ENCODE data around the gene TEDDM1. TPM values are rescaled to one million over a fixed set of nuclear protein-coding genes. Genes with fewer than 3 reads are reported as not detected.
A peak's percentile ranks its signal among the peaks of the same experiment; 100 is the strongest.

The TEDDM1 gene
- total RNA-seq, 4 donors from 2014 or later, result not detected

DNA sequence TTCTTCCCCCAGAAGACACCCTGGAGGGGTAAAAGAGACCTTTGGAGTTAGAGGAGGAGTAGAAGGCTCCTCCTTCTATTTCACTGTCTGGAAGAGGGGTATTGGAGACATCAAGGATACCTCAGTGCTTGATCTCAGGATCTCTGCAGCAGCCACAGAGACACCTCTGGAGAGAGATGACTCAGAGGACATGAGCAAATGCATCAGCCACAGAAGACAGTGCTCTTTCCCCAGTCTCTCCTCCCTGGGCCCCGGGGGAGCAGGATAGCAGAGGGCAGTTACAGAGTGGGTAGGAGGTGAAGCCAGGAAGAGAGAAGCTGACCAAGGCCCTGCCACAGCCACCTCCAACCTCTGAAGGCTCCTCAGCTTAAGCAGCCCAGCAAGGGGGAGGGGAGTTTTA is 15.3 kb upstream of the TEDDM1 start:
- no peak for DNase-seq

DNA sequence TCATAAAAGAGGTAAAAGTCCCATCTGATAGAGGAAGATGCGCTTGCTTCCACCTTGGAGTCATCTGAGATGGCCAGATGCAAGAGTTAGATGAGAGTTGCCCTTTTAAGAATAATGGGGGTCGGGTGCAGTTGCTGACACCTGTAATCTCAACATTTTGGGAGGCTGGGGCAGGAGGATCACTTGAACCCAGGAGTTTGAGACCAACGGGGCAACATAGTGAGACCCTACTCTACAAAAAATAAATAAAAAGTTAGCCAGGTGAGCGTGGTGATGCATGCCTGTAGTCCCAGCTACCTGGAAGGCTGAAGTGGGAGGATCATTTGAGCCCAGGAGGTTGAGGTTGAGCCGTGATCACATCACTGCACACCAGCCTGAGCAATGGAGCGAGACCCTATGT is 13.5 kb upstream of the TEDDM1 start:
- intact Hi-C loops (cut with DNase I), result no loop called here
- TF ChIP-seq, protein P1, sequence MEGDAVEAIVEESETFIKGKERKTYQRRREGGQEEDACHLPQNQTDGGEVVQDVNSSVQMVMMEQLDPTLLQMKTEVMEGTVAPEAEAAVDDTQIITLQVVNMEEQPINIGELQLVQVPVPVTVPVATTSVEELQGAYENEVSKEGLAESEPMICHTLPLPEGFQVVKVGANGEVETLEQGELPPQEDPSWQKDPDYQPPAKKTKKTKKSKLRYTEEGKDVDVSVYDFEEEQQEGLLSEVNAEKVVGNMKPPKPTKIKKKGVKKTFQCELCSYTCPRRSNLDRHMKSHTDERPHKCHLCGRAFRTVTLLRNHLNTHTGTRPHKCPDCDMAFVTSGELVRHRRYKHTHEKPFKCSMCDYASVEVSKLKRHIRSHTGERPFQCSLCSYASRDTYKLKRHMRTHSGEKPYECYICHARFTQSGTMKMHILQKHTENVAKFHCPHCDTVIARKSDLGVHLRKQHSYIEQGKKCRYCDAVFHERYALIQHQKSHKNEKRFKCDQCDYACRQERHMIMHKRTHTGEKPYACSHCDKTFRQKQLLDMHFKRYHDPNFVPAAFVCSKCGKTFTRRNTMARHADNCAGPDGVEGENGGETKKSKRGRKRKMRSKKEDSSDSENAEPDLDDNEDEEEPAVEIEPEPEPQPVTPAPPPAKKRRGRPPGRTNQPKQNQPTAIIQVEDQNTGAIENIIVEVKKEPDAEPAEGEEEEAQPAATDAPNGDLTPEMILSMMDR (IDR thresholded peaks at IDR 0.05), result no peak
- no peak for TF ChIP-seq POLR2A (IDR thresholded peaks at IDR 0.05)
- 81 to 83% methylated on average over 6 of the region's 6 CpGs for WGBS, 2 donors
- H3K4me1 ChIP-seq, result no peaks in the 10 kb centered on the region
- H3K4me3 ChIP-seq (replicated peaks in 1 of 3), result no peak overlapping the region
- no peaks in the 10 kb centered on the region for H3K36me3 ChIP-seq
- no peak for DNase-seq
- H3K27ac ChIP-seq, result no peak overlapping the region
- no peaks in the 10 kb centered on the region for H3K9me3 ChIP-seq
- H3K27me3 ChIP-seq, result no peaks in the 10 kb centered on the region

More for the DNA sequence above, 15.3 kb upstream of the TEDDM1 start:
- Histone ChIP-seq H3K9me3 (no peaks in the 10 kb centered on the region), H3K27me3 (no peaks in the 10 kb centered on the region), H3K27ac (no peak overlapping the region), H3K36me3 (no peaks in the 10 kb centered on the region), H3K4me1 (no peaks in the 10 kb centered on the region), H3K4me3 (replicated peaks in 1 of 3) (no peak overlapping the region)
- TF ChIP-seq POLR2A (IDR thresholded peaks at IDR 0.05), result no peak
- TF ChIP-seq, protein P1 (IDR thresholded peaks at IDR 0.05), result no peak
- intact Hi-C loops (cut with DNase I), result no loop called here
- WGBS, 2 donors, result 82% methylated on average over 1 of the region's 1 CpG; no CpG with 5 or more reads in 1 of the 2 donors

DNA sequence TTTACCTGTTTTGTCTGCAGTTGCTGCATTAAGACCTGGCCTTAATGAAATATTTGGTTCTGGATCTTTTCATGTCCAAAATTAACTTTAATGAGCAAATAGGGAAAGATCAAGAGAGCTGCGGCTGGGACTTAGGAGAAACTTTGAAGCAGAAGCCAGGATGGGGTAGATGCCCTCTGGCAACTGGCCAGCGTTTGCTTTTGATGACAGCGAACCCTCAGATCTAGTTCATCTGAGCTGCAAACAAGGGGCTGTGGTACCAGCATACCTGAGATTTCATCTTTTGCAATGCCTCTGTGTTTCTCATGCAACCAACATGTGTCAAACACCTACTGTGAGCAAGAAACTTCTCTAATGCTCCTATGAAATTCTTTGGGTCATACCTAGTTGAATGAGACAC is 13.0 kb upstream of the TEDDM1 start:
- Histone ChIP-seq H3K27me3 (no peaks in the 10 kb centered on the region), H3K4me1 (no peaks in the 10 kb centered on the region), H3K9me3 (no peaks in the 10 kb centered on the region), H3K36me3 (no peaks in the 10 kb centered on the region), H3K4me3 (replicated peaks in 1 of 3) (no peak overlapping the region), H3K27ac (no peak overlapping the region)
- intact Hi-C loops (cut with DNase I), result no loop called here
- TF ChIP-seq POLR2A (IDR thresholded peaks at IDR 0.05), result no peak
- TF ChIP-seq, protein P1 (IDR thresholded peaks at IDR 0.05), result no peak
- WGBS, 2 donors, result 87 to 88% methylated on average over 3 of the region's 3 CpGs
- no peak for DNase-seq

DNA sequence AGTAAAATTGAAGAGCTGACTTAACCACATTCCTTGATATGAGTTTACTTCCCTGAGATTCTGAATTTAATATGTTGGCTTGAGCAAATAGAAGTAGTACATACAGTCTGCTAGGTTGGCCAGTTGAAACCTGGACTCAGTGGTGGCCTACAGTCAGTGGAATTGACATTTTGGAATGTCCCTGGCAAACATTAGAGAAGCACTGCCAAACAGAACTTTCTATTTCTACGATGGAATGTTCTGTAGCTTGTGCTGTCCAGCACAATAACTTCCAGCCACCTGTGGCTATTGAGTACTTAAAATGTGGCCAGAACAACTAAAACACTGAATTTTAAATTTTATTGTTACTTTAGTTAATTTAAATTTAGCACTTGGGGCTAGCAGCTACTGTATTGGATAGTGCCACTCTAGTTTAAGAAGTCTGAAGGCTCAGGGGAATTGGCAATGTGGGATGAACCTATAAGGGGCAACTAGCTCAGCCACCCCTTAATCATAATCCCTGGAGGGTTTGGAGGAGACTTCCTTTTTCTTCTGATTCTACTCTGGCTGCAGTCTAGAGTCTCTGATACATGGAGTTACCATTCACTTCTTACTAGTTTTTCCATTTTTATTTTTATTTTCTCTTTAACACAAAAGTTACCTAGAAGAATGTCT is 10.3 kb upstream of the TEDDM1 start:
- peak overlapping the region in 2 of 3 donors; percentile 4 to 12 for H3K27ac ChIP-seq
- WGBS, 2 donors, result 24 to 25% methylated on average over 1 of the region's 1 CpG
- H3K4me1 ChIP-seq, result no peaks in the 10 kb centered on the region
- no peaks in the 10 kb centered on the region for H3K9me3 ChIP-seq
- H3K27me3 ChIP-seq, result no peaks in the 10 kb centered on the region
- TF ChIP-seq, protein P1 (IDR thresholded peaks at IDR 0.05), result no peak
- peak in 1 of 2 donors; percentile 34 for DNase-seq
- intact Hi-C loops (cut with DNase I), result no loop called here
- no peak overlapping the region for H3K4me3 ChIP-seq (replicated peaks in 1 of 3)
- H3K36me3 ChIP-seq, result no peaks in the 10 kb centered on the region

DNA sequence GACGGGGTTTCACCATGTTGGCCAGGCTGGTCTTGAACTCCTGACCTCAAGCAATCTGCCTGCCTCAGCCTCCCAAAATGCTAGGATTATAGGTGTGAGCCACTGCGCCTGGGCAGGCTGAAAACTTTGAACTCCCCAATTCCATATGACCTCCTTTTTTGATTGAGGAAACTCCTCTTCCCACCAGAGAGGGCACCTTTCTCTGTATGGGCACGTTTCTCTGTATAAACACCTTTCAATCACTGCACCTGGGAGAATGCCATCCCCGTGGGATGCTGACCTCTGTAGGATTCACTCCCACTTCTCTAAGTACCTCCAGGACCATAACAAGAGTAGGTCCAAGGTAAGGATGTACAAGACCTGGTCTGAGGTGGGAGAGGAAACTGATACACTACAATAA is 9.7 kb upstream of the TEDDM1 start:
- no peak for DNase-seq
- H3K36me3 ChIP-seq, result no peaks in the 10 kb centered on the region
- H3K4me3 ChIP-seq (replicated peaks in 1 of 3), result no peak overlapping the region
- H3K9me3 ChIP-seq, result no peaks in the 10 kb centered on the region
- TF ChIP-seq POLR2A (IDR thresholded peaks at IDR 0.05), result no peak
- TF ChIP-seq, protein P1 (IDR thresholded peaks at IDR 0.05), result no peak
- H3K27ac ChIP-seq, result peak overlapping the region in 2 of 3 donors; percentile 4 to 12
- WGBS, 2 donors, result 71 to 81% methylated on average over 4 of the region's 4 CpGs
- no peaks in the 10 kb centered on the region for H3K27me3 ChIP-seq
- no peaks in the 10 kb centered on the region for H3K4me1 ChIP-seq
- intact Hi-C loops (cut with DNase I), result no loop called here

Data from thyroid gland (tissue), 4 donors.